ENCODE data around the gene TMEM181. TPM values are rescaled to one million over a fixed set of nuclear protein-coding genes. Genes with fewer than 3 reads are reported as not detected.

The TMEM181 gene
- total and polyA plus RNA-seq, 8 donors = 14.1 to 32.8 (median 23.1) TPM

DNA sequence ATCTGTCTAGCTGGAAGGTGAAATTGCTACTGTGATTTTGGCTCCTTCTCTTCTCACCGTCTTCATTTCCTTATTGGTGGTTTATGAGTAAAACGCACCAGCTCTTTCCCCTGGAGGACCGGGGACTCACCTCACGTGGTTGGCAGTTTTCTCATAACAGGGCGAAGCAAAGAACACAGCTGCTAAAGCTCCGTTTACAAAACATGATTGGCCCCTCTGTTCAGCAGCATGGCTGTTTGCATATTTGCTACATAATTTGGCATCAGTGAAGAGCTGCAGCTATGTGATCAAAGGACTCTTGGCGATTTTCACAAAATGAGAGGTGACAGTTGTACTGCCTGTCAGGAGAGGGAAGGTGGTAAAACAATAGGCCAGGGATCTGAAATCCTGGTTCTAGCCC lies 20.5 kb upstream of the TMEM181 start:
- Histone ChIP-seq H3K4me1 (peaks cover 0 to 4% (median 0%) of the 10 kb centered on the region in 3 donors), H3K9me3 (no peaks in the 10 kb centered on the region), H3K27me3 (no peaks in the 10 kb centered on the region), H3K27ac (no peak overlapping the region), H3K4me3 (no peak overlapping the region), H3K36me3 (no peaks in the 10 kb centered on the region)
- no peak for FAIRE-seq
- TF ChIP-seq, protein P1, sequence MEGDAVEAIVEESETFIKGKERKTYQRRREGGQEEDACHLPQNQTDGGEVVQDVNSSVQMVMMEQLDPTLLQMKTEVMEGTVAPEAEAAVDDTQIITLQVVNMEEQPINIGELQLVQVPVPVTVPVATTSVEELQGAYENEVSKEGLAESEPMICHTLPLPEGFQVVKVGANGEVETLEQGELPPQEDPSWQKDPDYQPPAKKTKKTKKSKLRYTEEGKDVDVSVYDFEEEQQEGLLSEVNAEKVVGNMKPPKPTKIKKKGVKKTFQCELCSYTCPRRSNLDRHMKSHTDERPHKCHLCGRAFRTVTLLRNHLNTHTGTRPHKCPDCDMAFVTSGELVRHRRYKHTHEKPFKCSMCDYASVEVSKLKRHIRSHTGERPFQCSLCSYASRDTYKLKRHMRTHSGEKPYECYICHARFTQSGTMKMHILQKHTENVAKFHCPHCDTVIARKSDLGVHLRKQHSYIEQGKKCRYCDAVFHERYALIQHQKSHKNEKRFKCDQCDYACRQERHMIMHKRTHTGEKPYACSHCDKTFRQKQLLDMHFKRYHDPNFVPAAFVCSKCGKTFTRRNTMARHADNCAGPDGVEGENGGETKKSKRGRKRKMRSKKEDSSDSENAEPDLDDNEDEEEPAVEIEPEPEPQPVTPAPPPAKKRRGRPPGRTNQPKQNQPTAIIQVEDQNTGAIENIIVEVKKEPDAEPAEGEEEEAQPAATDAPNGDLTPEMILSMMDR (IDR thresholded peaks at IDR 0.05) = no peak
- no peak for DNase-seq
- intact Hi-C loops (cut with DNase I) = no loop called here
- ATAC-seq = no peak
- WGBS, 2 donors = 75 to 81% methylated on average over 7 of the region's 7 CpGs

DNA sequence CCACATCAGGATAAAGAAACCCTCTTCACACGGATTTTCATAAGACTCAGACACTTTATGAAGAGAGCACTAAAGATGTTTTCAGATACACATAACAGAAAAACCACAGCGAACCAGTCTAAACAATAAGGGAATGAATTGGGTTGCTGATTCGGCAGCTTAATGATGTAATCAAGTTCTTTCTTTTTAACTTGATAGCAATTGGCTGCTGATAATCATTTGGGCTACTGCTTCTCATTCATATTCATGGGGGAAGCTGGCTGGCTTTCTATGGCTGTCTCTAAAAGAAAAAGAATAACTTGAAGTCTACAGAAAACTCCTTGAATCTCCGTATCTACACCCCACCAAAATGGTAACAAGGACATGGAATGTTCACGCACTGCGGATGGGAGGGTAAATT lies 20.0 kb upstream of the TMEM181 start:
- H3K27ac ChIP-seq = no peak overlapping the region
- H3K9me3 ChIP-seq = no peaks in the 10 kb centered on the region
- DNase-seq (no peak), FAIRE-seq (no peak), ATAC-seq (no peak)
- H3K27me3 ChIP-seq = no peaks in the 10 kb centered on the region
- H3K4me3 ChIP-seq = no peak overlapping the region
- TF ChIP-seq, protein P1 (IDR thresholded peaks at IDR 0.05) = no peak
- 84 to 90% methylated on average over 6 of the region's 6 CpGs for WGBS, 2 donors
- H3K36me3 ChIP-seq = no peaks in the 10 kb centered on the region
- peaks cover 0 to 4% (median 0%) of the 10 kb centered on the region in 3 donors for H3K4me1 ChIP-seq
- intact Hi-C loops (cut with DNase I) = no loop called here

DNA sequence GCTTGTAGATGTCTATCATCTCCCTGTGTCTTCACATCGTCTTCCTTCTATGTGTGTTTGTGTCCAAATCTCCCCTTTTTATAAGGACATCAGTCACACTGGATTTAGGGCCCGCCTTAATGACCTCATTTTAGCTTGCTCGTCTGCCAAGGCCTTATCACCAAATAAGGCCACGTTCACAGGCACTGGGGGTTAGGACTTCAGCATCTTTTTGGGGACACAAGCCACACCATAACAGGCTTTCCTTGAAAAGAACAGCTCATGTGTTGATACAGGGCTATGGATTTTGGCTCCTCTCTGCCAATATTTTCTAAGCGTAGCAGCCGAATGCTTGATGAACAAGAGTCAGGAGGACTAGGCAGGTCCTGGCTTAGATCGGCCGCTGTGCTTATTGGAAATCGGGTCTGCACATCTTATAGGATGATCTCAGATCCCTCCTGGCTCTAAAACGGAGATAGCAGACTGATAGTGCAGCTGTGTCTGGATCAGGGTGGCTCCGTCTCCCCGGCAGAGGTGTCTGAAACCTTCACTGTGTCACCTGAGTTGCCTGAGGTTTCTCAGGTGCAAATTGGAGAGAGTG lies 16.2 kb upstream of the TMEM181 start:
- Histone ChIP-seq H3K27ac (no peak overlapping the region), H3K9me3 (no peaks in the 10 kb centered on the region), H3K27me3 (no peaks in the 10 kb centered on the region), H3K36me3 (no peaks in the 10 kb centered on the region), H3K4me1 (no peaks in the 10 kb centered on the region), H3K4me3 (no peak overlapping the region)
- DNase-seq (no peak), ATAC-seq (no peak), FAIRE-seq (no peak)
- 76 to 82% methylated on average over 12 of the region's 12 CpGs for WGBS, 2 donors
- intact Hi-C loops (cut with DNase I) = no loop called here
- TF ChIP-seq, protein P1 (IDR thresholded peaks at IDR 0.05) = no peak

DNA sequence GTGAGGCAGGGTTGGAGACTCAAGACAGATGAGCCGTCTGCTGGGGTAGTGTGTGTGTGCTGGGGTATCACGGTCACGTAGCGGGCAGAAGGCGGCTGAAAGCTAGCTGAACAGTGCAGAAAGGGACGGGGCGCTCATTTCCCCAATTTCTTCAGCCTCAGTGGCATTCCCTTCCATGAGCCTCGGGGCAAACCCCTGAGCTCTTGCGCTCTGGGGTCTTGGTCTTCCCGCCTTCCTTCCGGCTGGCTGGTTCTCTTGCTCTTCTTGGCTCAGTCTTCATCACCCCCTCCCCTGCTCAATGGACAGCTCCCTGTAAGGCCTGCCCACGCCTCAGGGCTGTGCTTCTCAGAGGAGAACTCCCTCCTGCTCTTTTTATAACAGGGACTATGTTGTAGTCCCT lies 15.5 kb upstream of the TMEM181 start:
- Histone ChIP-seq H3K9me3 (no peaks in the 10 kb centered on the region), H3K36me3 (no peaks in the 10 kb centered on the region), H3K4me1 (no peaks in the 10 kb centered on the region), H3K4me3 (no peak overlapping the region), H3K27me3 (no peaks in the 10 kb centered on the region), H3K27ac (no peak overlapping the region)
- TF ChIP-seq, protein P1 (IDR thresholded peaks at IDR 0.05) = no peak
- intact Hi-C loops (cut with DNase I) = no loop called here
- no peak for FAIRE-seq
- DNase-seq = peak in 1 of 6 donors; percentile 7
- 94 to 95% methylated on average over 12 of the region's 12 CpGs for WGBS, 2 donors
- ATAC-seq = no peak

DNA sequence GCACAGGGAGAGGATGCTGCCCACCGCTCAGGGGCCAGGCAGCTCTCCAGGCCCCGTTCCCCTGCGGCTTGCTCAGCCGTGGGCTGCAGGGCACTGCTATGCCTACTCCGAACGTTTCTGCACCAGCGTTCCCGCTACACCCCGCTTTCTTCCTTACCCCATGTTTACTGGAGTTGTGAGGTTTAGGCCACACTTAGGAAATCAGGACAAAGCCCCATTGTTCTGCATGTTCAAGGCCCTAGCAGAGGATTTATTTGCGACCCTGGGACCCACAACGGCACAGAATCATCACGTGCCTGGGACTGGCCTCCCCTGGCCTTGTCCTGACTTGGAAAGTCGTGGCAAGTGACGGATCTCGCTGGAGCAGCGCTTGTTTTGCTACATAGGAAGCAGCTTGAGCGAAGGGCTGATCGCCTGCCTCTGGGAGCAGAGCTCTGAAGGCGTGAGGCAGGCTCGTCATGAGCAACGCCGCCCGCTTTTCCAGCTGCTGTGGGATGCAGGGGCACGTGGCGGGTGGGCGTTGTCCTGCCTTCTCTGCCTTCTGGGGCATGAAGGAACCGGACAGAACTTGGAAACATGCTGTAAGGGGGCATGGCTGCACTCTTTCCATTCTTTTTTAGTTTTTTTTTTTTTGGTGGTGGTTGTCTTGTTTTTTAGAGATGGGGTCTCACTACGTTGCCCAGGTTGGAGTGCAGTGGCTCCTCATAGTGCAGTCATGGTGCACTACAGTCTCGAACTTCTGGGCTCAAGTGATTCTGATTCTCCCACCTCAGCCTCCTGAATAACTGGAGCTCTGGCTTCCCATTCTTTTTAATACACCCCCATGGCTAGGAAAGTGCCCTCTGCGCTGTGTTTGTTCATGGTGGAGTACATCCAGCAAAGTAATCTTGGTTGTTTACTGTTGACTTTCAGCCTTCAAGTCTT lies 14.6 kb upstream of the TMEM181 start:
- Histone ChIP-seq H3K4me3 (no peak overlapping the region), H3K4me1 (no peaks in the 10 kb centered on the region), H3K27ac (no peak overlapping the region), H3K36me3 (no peaks in the 10 kb centered on the region), H3K27me3 (no peaks in the 10 kb centered on the region), H3K9me3 (no peaks in the 10 kb centered on the region)
- ATAC-seq = no peak
- DNase-seq = peak in 1 of 6 donors; percentile 6
- WGBS, 2 donors = 78 to 81% methylated on average over 30 of the region's 30 CpGs
- FAIRE-seq = no peak
- TF ChIP-seq, protein P1 (IDR thresholded peaks at IDR 0.05) = no peak
- intact Hi-C loops (cut with DNase I) = no loop called here
